ENCODE results near the gene SPRED3.

The SPRED3 gene

GRCh38 chr19:38413416-38413815, 24.9 kb downstream of the SPRED3 start:
- no peak for TF ChIP-seq CTCF (conservative IDR thresholded peaks at IDR 0.05)
- no peak overlapping the region for H3K27ac ChIP-seq

GRCh38 chr19:38417146-38417543, 28.6 kb downstream of the SPRED3 start:
- H3K27ac ChIP-seq = peak overlapping the region; percentile 57
- TF ChIP-seq CTCF (conservative IDR thresholded peaks at IDR 0.05) = no peak

- peak; percentile 18; the same call in 1 of the 2 replicates for TF ChIP-seq CTCF (conservative IDR thresholded peaks at IDR 0.05)
- peak overlapping the region; percentile 57 for H3K27ac ChIP-seq
Measured at GRCh38 chr19:38417544-38418506, 29.3 kb downstream of the SPRED3 start.

- TF ChIP-seq CTCF (conservative IDR thresholded peaks at IDR 0.05) = no peak
- H3K27ac ChIP-seq = no peak overlapping the region
Measured at GRCh38 chr19:38420935-38421334, 32.4 kb downstream of the SPRED3 start.

GRCh38 chr19:38421856-38422255, 33.4 kb downstream of the SPRED3 start:
- TF ChIP-seq CTCF (conservative IDR thresholded peaks at IDR 0.05) = no peak
- no peak overlapping the region for H3K27ac ChIP-seq

- TF ChIP-seq CTCF (conservative IDR thresholded peaks at IDR 0.05) = no peak
- no peak overlapping the region for H3K27ac ChIP-seq
Measured at GRCh38 chr19:38422438-38422837, 33.9 kb downstream of the SPRED3 start.

GRCh38 chr19:38424272-38424671, 35.8 kb downstream of the SPRED3 start:
- no peak overlapping the region for H3K27ac ChIP-seq
- TF ChIP-seq CTCF (conservative IDR thresholded peaks at IDR 0.05) = no peak
